ENCODE results near the gene SLC39A11. TPM values are rescaled to one million over a fixed set of nuclear protein-coding genes. Genes with fewer than 3 reads are reported as not detected.

Gene SLC39A11
- total and polyA plus RNA-seq, 4 donors, result 18.9 to 44.9 (median 28.2) TPM

DNA sequence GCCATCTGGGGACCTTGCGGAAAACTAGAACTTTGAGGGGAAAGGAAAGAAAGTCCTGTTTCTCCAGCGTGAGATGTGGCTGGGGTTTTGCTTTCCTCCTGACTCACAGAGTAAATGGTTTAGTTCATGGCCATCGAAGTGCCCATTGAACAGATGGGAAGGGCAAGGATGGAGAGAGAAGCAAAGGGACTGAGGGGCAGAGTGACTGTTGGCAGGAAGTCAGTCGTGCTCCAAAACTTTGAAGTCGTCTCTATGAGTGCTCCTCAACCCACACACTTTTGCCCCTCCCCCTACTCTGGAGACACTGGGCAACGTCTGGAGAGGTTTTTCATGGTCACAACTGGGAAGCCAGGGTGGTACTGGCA lies 476.9 kb downstream of the SLC39A11 start:
- 39% methylated on average over 6 of the region's 6 CpGs for WGBS
- no peak overlapping the region for H3K4me3 ChIP-seq (ENCODE audit: low read depth in 1 of 3, low read length in 3 of 3)
- H3K27ac ChIP-seq (ENCODE audit: low read depth in 1 of 2, low read length in 2 of 2), result no peak overlapping the region
- H3K27me3 ChIP-seq (ENCODE audit: control insufficient read depth in 4 of 4, insufficient read depth in 4 of 4, low read length in 3 of 4), result peaks cover 0 to 18% (median 4%) of the 10 kb centered on the region in 4 donors
- H3K36me3 ChIP-seq (ENCODE audit: control insufficient read depth in 4 of 4, insufficient read depth in 3 of 4, low read depth in 1 of 4, low read length in 3 of 4), result no peaks in the 10 kb centered on the region
- no peak for TF ChIP-seq SP1 (IDR thresholded peaks at IDR 0.05)
- TF ChIP-seq HNF4A (conservative IDR thresholded peaks at IDR 0.05), result no peak
- TF ChIP-seq, protein P1, sequence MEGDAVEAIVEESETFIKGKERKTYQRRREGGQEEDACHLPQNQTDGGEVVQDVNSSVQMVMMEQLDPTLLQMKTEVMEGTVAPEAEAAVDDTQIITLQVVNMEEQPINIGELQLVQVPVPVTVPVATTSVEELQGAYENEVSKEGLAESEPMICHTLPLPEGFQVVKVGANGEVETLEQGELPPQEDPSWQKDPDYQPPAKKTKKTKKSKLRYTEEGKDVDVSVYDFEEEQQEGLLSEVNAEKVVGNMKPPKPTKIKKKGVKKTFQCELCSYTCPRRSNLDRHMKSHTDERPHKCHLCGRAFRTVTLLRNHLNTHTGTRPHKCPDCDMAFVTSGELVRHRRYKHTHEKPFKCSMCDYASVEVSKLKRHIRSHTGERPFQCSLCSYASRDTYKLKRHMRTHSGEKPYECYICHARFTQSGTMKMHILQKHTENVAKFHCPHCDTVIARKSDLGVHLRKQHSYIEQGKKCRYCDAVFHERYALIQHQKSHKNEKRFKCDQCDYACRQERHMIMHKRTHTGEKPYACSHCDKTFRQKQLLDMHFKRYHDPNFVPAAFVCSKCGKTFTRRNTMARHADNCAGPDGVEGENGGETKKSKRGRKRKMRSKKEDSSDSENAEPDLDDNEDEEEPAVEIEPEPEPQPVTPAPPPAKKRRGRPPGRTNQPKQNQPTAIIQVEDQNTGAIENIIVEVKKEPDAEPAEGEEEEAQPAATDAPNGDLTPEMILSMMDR (IDR thresholded peaks at IDR 0.05; ENCODE audit: low read depth, low read length, missing input control), result no peak
- TF ChIP-seq RAD21 (IDR thresholded peaks at IDR 0.05), result no peak
- no peak for TF ChIP-seq HNF4G (IDR thresholded peaks at IDR 0.05)
- no peak for TF ChIP-seq GABPA (IDR thresholded peaks at IDR 0.05 in 1 of 2, conservative IDR thresholded peaks at IDR 0.05 in 1 of 2)
- TF ChIP-seq EGR1 (IDR thresholded peaks at IDR 0.05; ENCODE audit: low read depth in 2 of 2), result no peak
- no peak for TF ChIP-seq YY1 (IDR thresholded peaks at IDR 0.05)
- TF ChIP-seq FOXA1 (IDR thresholded peaks at IDR 0.05), result no peak
- no peak for TF ChIP-seq TAF1 (conservative IDR thresholded peaks at IDR 0.05)
- H3K4me1 ChIP-seq (ENCODE audit: control insufficient read depth in 4 of 4, insufficient read depth in 4 of 4, low read length in 3 of 4), result no peaks in the 10 kb centered on the region
- no peak overlapping the region for H3K9ac ChIP-seq (ENCODE audit: low read depth in 1 of 2, low read length in 2 of 2)
- no peaks in the 10 kb centered on the region for H3K9me3 ChIP-seq (ENCODE audit: control insufficient read depth in 4 of 4, low read length in 3 of 4)
- no peak for DNase-seq (ENCODE audit: low spot score)

DNA sequence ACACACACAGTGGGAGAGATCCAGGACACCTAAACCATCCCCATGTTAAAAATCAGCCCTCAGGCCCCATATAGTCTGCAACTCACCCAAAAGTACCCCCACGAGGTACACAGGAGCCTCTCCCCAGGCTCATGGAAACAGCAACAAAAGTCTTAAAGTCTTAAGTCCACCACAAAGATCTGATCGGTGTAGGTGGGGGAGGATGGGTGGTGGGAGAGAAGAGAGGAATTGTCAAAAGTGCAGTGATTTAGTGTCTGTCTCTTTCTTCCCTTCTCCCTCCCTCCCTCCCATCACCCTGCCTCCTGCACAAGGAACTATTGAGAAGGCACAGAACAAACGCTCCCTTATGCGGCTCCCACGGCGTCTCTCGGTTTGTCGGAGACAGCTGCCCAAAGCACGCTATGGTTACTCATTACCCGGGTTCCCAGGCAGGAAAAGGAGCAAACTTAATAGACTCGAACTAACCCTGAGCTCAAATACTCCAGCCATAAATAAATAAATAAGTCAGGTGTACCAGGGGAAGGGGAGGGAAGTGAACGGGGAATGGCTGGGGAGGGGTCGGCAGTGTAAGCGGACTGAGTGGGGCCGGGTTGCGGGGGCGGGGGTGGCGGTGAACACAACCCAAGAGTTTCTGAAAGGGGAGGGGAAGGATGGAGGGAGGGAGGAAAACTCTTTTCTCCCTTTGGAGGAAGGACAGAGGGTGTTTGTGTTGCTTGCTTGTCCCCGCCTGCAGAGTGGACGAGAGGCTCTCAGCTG lies 477.4 kb downstream of the SLC39A11 start:
- Histone ChIP-seq H3K9ac (ENCODE audit: low read depth in 1 of 2, low read length in 2 of 2) (no peak overlapping the region), H3K27me3 (ENCODE audit: control insufficient read depth in 4 of 4, insufficient read depth in 4 of 4, low read length in 3 of 4) (peaks cover 0 to 14% (median 4%) of the 10 kb centered on the region in 4 donors), H3K9me3 (ENCODE audit: control insufficient read depth in 4 of 4, low read length in 3 of 4) (no peaks in the 10 kb centered on the region), H3K4me1 (ENCODE audit: control insufficient read depth in 4 of 4, insufficient read depth in 4 of 4, low read length in 3 of 4) (no peaks in the 10 kb centered on the region), H3K27ac (ENCODE audit: low read depth in 1 of 2, low read length in 2 of 2) (no peak overlapping the region), H3K4me3 (ENCODE audit: low read depth in 1 of 3, low read length in 3 of 3) (no peak overlapping the region), H3K36me3 (ENCODE audit: control insufficient read depth in 4 of 4, insufficient read depth in 3 of 4, low read depth in 1 of 4, low read length in 3 of 4) (no peaks in the 10 kb centered on the region)
- DNase-seq (ENCODE audit: low spot score), result no peak
- TF ChIP-seq JUND (IDR thresholded peaks at IDR 0.05) (no peak), HNF4A (conservative IDR thresholded peaks at IDR 0.05) (no peak), NR2F2 (IDR thresholded peaks at IDR 0.05) (no peak), GABPA (IDR thresholded peaks at IDR 0.05 in 1 of 2, conservative IDR thresholded peaks at IDR 0.05 in 1 of 2) (no peak), RXRA (IDR thresholded peaks at IDR 0.05) (no peak), FOXA1 (IDR thresholded peaks at IDR 0.05) (no peak), SP1 (IDR thresholded peaks at IDR 0.05) (no peak), HNF4G (IDR thresholded peaks at IDR 0.05) (no peak), RAD21 (IDR thresholded peaks at IDR 0.05) (no peak), TAF1 (conservative IDR thresholded peaks at IDR 0.05) (no peak)
- TF ChIP-seq, protein P2, sequence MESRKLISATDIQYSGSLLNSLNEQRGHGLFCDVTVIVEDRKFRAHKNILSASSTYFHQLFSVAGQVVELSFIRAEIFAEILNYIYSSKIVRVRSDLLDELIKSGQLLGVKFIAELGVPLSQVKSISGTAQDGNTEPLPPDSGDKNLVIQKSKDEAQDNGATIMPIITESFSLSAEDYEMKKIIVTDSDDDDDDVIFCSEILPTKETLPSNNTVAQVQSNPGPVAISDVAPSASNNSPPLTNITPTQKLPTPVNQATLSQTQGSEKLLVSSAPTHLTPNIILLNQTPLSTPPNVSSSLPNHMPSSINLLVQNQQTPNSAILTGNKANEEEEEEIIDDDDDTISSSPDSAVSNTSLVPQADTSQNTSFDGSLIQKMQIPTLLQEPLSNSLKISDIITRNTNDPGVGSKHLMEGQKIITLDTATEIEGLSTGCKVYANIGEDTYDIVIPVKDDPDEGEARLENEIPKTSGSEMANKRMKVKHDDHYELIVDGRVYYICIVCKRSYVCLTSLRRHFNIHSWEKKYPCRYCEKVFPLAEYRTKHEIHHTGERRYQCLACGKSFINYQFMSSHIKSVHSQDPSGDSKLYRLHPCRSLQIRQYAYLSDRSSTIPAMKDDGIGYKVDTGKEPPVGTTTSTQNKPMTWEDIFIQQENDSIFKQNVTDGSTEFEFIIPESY (IDR thresholded peaks at IDR 0.05), result no peak
- TF ChIP-seq, protein P1 (IDR thresholded peaks at IDR 0.05; ENCODE audit: low read depth, low read length, missing input control), result no peak
- TF ChIP-seq, protein P3, sequence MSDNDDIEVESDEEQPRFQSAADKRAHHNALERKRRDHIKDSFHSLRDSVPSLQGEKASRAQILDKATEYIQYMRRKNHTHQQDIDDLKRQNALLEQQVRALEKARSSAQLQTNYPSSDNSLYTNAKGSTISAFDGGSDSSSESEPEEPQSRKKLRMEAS (IDR thresholded peaks at IDR 0.05), result no peak
- WGBS, result 12% methylated on average over 20 of the region's 20 CpGs
